Thyroid gland (tissue), 4 donors: ENCODE results near the gene RSPH10B. TPM values are rescaled to one million over a fixed set of nuclear protein-coding genes. Genes with fewer than 3 reads are reported as not detected.
"Not testable (repeated sequence)": the region's sequence is repeated elsewhere in the genome, so short reads cannot be mapped to it uniquely, and the experiment has no call there.

Source experiments
- DNase-seq, 2 donors: peaks; one replicate each; pipeline ENCODE4 v3.0.0-alpha.2; 2019
- H3K27ac ChIP-seq, 3 donors: fragments of 200-600 bp; sonication (generic); 1 replicate in 2 of 3; 2 replicates in 1 of 3; pipeline ENCODE4 v1.5.1; 2016 to 2019; ENCODE audit warnings: mild to moderate bottlenecking in 1 of 3, moderate library complexity in 1 of 3
- H3K27me3 ChIP-seq: fragments of 200-600 bp; sonication (generic); one replicate; pipeline ENCODE4 v1.5.1; 2019
- H3K36me3 ChIP-seq, 2 donors: fragments of 200-600 bp; sonication (generic); one replicate each; pipeline ENCODE4 v1.5.1; 2016 to 2019
- H3K4me1 ChIP-seq, 2 donors: fragments of 200-600 bp; sonication (generic); one replicate each; pipeline ENCODE4 v1.5.1; 2017 to 2019
- H3K4me3 ChIP-seq, 3 donors: fragments of 200-600 bp; sonication (generic); replicated peaks in 1 of 3; 1 replicate in 2 of 3; 2 replicates in 1 of 3; pipeline ENCODE4 v1.5.1; 2016; ENCODE audit warnings: mild to moderate bottlenecking in 1 of 3
- H3K9me3 ChIP-seq: fragments of 200-600 bp; sonication (generic); one replicate; pipeline ENCODE4 v1.5.1; 2017
- POLR2A ChIP-seq, 2 donors: fragments of 450-650 bp; IDR thresholded peaks; one replicate each; pipeline ENCODE4 v1.6.1; 2017; ENCODE audit warnings: antibody characterized with exemption in 2 of 2, mild to moderate bottlenecking in 2 of 2, moderate library complexity in 1 of 2
- WGBS, 2 donors: methylation state at CpG; one replicate each; pipeline ENCODE4 v1.1.5; 2017; 5-methylcytosine and 5-hydroxymethylcytosine counted together
- intact Hi-C: fragments of 100-400 bp; cut with DNase I; formaldehyde crosslinking; loops from one replicate; pipeline ENCODE4 v1.15.1; 2023
- total RNA-seq, 4 donors: library from RNA; depleted of rRNA; stranded (reverse); fragments of >200 nt; gene quantifications; one replicate each; pipeline ENCODE4 v1.2.3, GENCODE V29; 2016
- TF ChIP-seq, protein P1 (sequence below), 6 experiments: fragments of 200-600 bp in 3 of 6; fragments of 450-650 bp in 3 of 6; sonication (generic) in 3 of 6; IDR thresholded peaks; one replicate each; pipeline ENCODE4 v1.5.1; 2016 to 2019; ENCODE audit warnings: antibody characterized with exemption in 6 of 6, mild to moderate bottlenecking in 2 of 6, inconsistent platforms in 1 of 6, moderate library complexity in 1 of 6

Gene RSPH10B
- total RNA-seq, 4 donors from 2014 or later = 0.81 to 1.3 TPM; not detected in 2

- WGBS, 2 donors = 0 to 1% methylated on average over 39 to 44 of the region's 84 CpGs
- Histone ChIP-seq H3K9me3 (no peaks in the 10 kb centered on the region), H3K4me3 (peak within 1 kb of the TSS; percentile 55 to 75 (median 55)), H3K27me3 (no peaks in the 10 kb centered on the region), H3K36me3 (peaks cover 0 to under 1% of the 10 kb centered on the region in 2 donors), H3K27ac (peak within 1 kb of the TSS; percentile 86 to 96 (median 93)), H3K4me1 (peaks cover 39 to 43% of the 10 kb centered on the region in 2 donors)
- peak in 1 of 2 donors; percentile 87 for TF ChIP-seq POLR2A (IDR thresholded peaks at IDR 0.05)
- TF ChIP-seq, protein P1, sequence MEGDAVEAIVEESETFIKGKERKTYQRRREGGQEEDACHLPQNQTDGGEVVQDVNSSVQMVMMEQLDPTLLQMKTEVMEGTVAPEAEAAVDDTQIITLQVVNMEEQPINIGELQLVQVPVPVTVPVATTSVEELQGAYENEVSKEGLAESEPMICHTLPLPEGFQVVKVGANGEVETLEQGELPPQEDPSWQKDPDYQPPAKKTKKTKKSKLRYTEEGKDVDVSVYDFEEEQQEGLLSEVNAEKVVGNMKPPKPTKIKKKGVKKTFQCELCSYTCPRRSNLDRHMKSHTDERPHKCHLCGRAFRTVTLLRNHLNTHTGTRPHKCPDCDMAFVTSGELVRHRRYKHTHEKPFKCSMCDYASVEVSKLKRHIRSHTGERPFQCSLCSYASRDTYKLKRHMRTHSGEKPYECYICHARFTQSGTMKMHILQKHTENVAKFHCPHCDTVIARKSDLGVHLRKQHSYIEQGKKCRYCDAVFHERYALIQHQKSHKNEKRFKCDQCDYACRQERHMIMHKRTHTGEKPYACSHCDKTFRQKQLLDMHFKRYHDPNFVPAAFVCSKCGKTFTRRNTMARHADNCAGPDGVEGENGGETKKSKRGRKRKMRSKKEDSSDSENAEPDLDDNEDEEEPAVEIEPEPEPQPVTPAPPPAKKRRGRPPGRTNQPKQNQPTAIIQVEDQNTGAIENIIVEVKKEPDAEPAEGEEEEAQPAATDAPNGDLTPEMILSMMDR (IDR thresholded peaks at IDR 0.05) = peak in 2 of 6 experiments; percentile 7 to 25
- DNase-seq = peak; percentile 99 to 100
- intact Hi-C loops = no loop called here
Measured at GRCh38 chr7:6008668-6009611, 38.5 kb upstream of the RSPH10B start, which contains the start of the genes AIMP2 and PMS2. TSS of gene AIMP2 (plus strand) at chr7:6009272. CDS start at chr7:6009364, 92 bp downstream. TSS of gene PMS2 (minus strand) at chr7:6009049. CDS start at chr7:6009019, 30 bp downstream.

DNA sequence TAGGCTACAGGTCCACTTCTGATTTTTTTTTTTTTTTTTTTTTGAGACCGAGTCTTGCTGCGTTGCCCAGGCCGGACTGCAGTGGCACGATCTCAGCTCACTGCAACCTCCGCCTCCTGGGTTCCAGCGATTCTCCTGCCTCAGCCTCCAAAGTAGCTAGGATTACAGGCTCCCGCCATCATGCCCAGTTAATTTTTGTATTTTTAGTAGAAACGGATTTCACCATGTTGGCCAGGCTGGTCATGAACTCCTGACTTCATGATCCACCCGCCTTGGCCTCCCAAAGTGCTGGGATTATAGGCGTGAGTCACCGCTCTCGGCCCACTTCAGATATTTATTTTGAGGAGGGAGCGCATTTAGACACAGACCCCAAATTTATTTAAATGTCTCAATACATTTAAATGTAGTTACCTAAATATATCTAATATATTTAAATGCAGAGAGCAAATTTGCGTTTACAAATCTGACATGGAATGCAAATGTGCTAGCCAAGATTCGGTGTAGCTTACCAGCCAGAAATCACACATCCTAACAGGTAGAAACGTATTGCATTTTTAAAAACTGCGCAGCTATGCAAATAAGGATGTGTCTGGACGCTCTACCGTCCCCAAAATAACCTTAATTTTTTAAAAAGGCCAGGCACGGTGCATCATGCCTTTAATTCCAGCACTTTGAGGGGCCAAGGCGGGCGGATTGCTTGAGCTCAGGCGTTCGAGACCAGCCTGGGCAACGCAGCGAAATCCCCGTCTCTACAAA is 37.5 kb upstream of the RSPH10B start:
- peak overlapping the region in 2 of 3 donors; percentile 93 to 96 for H3K27ac ChIP-seq
- peaks cover 30 to 34% of the 10 kb centered on the region in 2 donors for H3K4me1 ChIP-seq
- WGBS, 2 donors = 51 to 53% methylated on average over 27 of the region's 27 CpGs
- H3K36me3 ChIP-seq, H3K27me3 ChIP-seq, H3K9me3 ChIP-seq, DNase-seq, intact Hi-C loops: not testable (repeated sequence)
- peak overlapping the region in 1 of 3 donors; percentile 55 for H3K4me3 ChIP-seq

DNA sequence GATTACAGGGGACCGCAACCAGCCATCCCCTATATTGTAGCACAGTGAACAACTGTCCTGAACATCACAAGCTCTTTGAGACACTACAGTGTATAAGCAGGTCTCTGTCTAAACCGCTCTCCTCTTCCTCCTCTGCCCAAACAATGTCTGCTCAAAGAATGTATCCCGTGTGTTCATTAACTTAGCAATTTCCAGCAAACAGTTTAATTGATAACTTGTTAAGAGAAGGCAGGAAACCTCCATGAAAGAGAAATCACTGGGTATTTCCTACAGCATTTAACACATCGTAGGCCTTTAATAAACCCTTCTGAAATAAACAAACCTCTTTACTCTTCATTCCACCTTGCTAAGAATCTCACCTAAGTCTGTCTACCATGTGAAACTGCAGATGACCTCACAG is 36.9 kb upstream of the RSPH10B start:
- no peak overlapping the region for H3K27ac ChIP-seq
- 88 to 94% methylated on average over 4 of the region's 4 CpGs for WGBS, 2 donors
- H3K36me3 ChIP-seq = peaks cover 8 to 15% of the 10 kb centered on the region in 2 donors
- no peaks in the 10 kb centered on the region for H3K27me3 ChIP-seq
- DNase-seq = no peak
- H3K4me3 ChIP-seq = no peak overlapping the region
- no peaks in the 10 kb centered on the region for H3K9me3 ChIP-seq
- intact Hi-C loops = no loop called here
- peaks cover 23 to 28% of the 10 kb centered on the region in 2 donors for H3K4me1 ChIP-seq
- TF ChIP-seq POLR2A (IDR thresholded peaks at IDR 0.05) = no peak
- TF ChIP-seq, protein P1 (IDR thresholded peaks at IDR 0.05) = no peak

GRCh38 chr7:5997210-5997808 is 26.8 kb upstream of the RSPH10B start:
- TF ChIP-seq, protein P1 (IDR thresholded peaks at IDR 0.05) = peak; percentile 33 to 92 (median 66)
- no peak for TF ChIP-seq POLR2A (IDR thresholded peaks at IDR 0.05)
- WGBS, 2 donors = 55 to 57% methylated on average over 10 of the region's 10 CpGs
- Histone ChIP-seq H3K36me3 (peaks cover 18 to 32% of the 10 kb centered on the region in 2 donors), H3K27me3 (no peaks in the 10 kb centered on the region), H3K9me3 (no peaks in the 10 kb centered on the region), H3K27ac (peak overlapping the region in 1 of 3 donors; percentile 35), H3K4me3 (no peak overlapping the region), H3K4me1 (peaks cover 0 to 4% of the 10 kb centered on the region in 2 donors)
- intact Hi-C loops = loop anchor here (10.0 kb wide), 1 partner anchor 327 kb away; no protein-coding TSS in a partner anchor
- peak; percentile 65 to 68 for DNase-seq

DNA sequence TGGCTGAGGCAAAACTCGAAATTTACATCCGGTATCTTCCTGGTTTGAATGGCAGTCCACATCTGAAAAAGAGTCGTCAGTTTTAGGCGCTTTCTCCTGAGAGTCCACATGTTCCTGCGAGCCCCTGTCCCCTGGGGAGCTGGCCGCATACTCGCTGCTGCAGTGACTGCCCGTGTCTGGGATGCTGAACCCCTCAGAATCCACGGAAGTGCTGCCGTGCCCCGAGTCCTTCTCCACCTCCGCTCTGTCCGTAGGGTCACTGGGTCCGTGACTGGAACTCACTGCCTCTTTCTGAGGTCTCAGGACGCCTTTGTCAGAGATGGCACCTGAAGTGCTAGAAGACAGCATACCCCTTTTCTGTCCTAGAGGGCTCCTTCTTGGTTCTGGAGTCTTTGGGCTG is 16.6 kb upstream of the RSPH10B start:
- DNase-seq, H3K36me3 ChIP-seq, H3K9me3 ChIP-seq, H3K4me3 ChIP-seq, intact Hi-C loops, H3K4me1 ChIP-seq, H3K27me3 ChIP-seq, H3K27ac ChIP-seq: not testable (repeated sequence)
- WGBS, 2 donors = 92% methylated on average over 15 of the region's 15 CpGs

GRCh38 chr7:5979680-5980314 is 9.3 kb upstream of the RSPH10B start:
- H3K27me3 ChIP-seq, DNase-seq, H3K9me3 ChIP-seq, H3K27ac ChIP-seq, H3K4me3 ChIP-seq, H3K36me3 ChIP-seq, intact Hi-C loops, H3K4me1 ChIP-seq: not testable (repeated sequence)
- WGBS, 2 donors = 87% methylated on average over 3 of the region's 12 CpGs; no CpG with 5 or more reads in 1 of the 2 donors

GRCh38 chr7:5973580-5973979 is 3.1 kb upstream of the RSPH10B start:
- H3K9me3 ChIP-seq, H3K27me3 ChIP-seq, H3K4me1 ChIP-seq, H3K36me3 ChIP-seq, H3K27ac ChIP-seq, H3K4me3 ChIP-seq, intact Hi-C loops, DNase-seq: not testable (repeated sequence)
- no CpG with 5 or more reads among the region's 8 CpGs for WGBS, 2 donors

DNA sequence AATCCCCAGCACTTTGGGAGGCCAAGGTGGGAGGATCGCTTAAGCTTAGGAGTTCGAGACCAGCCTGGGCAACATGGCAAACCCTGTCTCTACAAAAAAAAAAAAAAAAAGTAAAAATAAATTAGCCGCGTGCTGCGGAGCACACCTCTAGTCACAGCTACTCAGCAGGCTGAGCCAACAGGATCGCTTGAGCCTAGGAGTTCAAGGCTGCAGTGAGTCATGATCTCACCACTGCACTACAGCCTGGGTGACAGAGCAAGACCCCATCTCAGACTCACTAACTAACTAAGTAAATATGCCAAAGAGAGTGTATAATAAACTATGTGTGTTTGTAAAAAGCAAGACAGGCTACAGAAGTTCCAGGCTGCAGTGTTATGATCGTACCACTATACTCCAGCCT is 6.7 kb downstream of the RSPH10B start:
- DNase-seq, intact Hi-C loops, H3K27me3 ChIP-seq, H3K27ac ChIP-seq, H3K4me3 ChIP-seq, H3K4me1 ChIP-seq, H3K9me3 ChIP-seq, H3K36me3 ChIP-seq: not testable (repeated sequence)
- WGBS, 2 donors = 73 to 89% methylated on average over 4 to 5 of the region's 7 CpGs
